GM21526 (cell line): ENCODE data around the gene ATP1A1.

Source experiments
- ATAC-seq: cut with Tn5 transposase; IDR thresholded peaks from one replicate; pipeline ENCODE4 v1.9.1; 2021; ENCODE audit warnings: moderate library complexity; ENCODE audit not compliant: unreplicated experiment, low FRiP score

ATP1A1 gene

GRCh38 chr1:116411784-116412479, 38.9 kb downstream of the ATP1A1 start:
- no peak for ATAC-seq

- ATAC-seq = no peak
These were observed 39.4 kb downstream of the ATP1A1 start for GRCh38 chr1:116412480-116412798.

- no peak for ATAC-seq
These were observed 39.9 kb downstream of the ATP1A1 start for GRCh38 chr1:116412898-116413297.

GRCh38 chr1:116413414-116413813, 40.4 kb downstream of the ATP1A1 start:
- ATAC-seq = no peak

- ATAC-seq = no peak
These were observed 41.3 kb downstream of the ATP1A1 start for GRCh38 chr1:116414364-116414763.

DNA sequence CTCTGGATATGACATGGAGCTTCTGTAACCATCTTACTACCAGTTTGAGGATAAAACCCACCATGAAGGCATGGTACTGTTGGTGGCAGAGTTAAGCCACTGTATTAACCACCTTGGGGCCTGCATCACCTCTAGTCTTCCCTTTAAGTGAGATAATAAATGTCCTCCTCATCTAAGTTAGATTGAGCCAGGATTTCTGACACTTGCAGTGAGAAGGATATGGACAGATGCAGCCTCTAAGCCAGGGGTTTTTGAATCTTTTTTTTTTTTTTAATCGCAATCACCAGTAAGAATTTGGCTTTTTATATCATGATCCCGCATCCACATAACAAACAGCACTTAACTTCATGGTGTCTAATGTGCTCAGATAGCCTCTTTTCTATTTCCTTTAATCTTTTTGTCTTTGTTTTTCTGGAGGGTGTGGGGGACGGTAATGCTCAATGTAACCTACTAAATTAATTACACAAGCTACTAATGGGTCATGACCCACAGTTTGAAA, 42.2 kb downstream of the ATP1A1 start:
- ATAC-seq = no peak

DNA sequence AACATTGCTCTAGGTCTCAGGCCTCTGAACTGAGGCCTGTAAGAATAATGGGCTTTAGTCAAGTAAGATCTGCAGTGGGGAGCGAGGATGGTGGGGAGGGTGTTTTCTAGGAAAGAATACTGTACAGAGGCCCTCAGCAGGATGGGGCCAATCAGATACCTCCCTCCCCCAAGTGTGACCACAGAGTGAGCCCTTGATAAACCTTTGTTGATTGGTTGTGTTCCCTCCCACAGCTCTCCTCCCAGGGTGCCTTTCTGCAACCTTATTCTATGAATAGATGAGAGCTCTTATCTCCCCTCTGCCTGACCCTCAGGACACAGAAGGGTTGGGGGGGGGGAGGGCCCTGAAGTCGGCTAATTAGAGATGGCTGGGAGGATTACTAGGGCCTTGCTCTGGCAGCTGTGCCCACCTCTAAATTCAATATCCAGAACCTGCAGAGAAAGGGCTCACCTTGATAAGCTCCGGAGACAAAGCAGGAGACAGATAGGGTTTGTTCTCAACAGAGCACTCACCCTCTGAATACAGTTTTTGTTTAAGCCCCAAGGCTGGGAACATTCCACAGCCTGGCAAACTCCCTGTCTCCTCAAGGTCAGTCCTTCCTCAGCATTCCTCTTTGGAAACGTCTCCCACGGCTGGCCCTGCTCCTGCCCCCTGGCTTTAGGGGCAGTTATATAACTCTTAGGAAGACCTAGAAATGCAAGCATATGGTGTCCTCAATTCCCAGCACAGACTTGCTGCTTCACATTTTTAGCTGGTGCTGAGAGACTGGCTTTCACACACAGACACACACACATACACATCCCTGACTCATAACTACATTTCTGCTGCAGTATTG, 42.9 kb downstream of the ATP1A1 start:
- no peak for ATAC-seq

- ATAC-seq = no peak
These were observed 43.9 kb downstream of the ATP1A1 start for GRCh38 chr1:116416854-116417513.

- ATAC-seq = no peak
These were observed 44.6 kb downstream of the ATP1A1 start for GRCh38 chr1:116417678-116418077.

DNA sequence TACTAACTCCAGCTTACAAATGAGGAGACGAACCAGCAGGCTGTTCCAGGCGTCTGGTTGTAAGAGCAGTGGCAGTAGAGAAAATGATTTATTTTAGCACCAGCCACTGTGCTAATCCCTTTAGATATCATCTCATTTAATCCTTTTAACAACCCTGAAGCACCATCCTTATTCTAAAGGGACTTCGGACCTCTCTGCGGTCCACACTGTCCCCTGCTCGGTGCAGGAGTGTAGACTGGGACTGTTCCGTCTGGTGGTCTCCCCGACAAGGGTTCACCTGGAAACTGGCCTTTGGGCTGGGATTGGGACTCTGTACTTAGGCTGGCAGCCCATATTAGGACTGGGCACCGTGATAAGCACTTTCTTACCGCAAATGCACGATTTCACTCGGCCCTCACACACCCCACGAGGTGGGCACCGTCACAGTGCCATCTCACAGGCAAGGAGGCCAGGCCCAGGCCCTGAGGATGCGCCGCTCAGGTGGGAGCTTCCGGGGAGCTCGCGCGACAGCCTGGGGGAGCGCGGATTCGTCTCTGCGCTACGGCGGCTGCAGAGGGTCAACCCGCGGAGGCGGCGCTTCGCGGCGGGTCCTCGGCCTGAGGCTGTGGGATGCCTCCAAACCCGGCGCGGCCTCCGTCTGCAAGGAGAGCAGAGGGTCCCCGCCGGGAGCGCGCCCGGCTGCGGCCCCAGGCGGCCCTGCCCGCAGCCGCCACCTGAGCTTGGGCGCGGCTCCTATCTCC, 45.2 kb downstream of the ATP1A1 start:
- ATAC-seq = peak; percentile 79

- ATAC-seq = no peak
These were observed 47.6 kb downstream of the ATP1A1 start for GRCh38 chr1:116420417-116421200.

GRCh38 chr1:116424438-116424837, 51.4 kb downstream of the ATP1A1 start:
- ATAC-seq = no peak

- ATAC-seq = no peak
These were observed 51.8 kb downstream of the ATP1A1 start for GRCh38 chr1:116424863-116425262.

- ATAC-seq = no peak
These were observed 52.9 kb downstream of the ATP1A1 start for GRCh38 chr1:116425987-116426386.

DNA sequence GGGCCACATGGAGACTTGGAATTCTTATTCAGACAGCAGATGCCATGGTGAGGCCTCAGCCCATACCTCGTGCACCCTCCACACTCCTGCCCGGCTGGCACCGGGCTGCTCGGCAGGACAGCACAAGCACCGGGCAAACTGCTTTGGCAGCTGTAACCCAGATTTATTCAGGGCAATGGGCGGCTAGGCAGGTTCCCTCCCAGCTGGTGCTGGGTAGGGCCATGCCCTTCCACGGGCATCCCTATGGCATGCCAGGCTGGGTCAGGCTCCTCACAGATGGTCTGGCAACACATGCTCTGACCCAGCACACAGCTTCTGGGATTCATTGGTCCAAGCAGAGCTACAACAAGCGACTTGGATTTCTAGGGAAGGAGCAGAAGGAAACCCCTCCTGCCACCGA, 53.4 kb downstream of the ATP1A1 start:
- ATAC-seq = no peak

- ATAC-seq = no peak
These were observed 55.5 kb downstream of the ATP1A1 start for GRCh38 chr1:116428576-116428975.

DNA sequence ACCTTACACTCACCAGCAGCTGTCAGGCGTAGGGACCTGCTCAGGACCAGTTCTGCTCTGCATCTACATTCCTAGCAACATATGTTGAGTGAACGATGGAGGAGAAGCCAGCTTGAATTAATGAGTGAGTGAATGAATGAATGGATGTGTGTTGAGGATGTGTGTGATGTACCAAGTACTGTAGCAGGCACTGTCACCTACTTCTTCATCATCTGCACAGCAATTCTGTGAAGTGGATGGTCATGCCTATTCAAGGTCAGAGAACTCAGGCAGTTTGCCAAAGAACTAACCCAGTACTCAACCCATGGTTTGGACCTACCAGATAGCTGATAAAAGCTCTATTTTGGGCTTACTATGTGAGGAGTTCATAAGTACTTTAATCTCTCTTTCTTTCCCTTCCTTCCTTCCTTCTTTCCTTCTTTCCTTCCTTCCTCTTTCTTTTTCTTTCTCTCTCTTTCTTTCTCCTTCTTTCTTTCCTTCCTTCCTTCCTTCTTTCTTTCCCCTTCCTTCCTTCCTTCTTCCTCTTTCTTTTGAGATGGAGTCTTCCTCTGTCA, 56.9 kb downstream of the ATP1A1 start:
- no peak for ATAC-seq

DNA sequence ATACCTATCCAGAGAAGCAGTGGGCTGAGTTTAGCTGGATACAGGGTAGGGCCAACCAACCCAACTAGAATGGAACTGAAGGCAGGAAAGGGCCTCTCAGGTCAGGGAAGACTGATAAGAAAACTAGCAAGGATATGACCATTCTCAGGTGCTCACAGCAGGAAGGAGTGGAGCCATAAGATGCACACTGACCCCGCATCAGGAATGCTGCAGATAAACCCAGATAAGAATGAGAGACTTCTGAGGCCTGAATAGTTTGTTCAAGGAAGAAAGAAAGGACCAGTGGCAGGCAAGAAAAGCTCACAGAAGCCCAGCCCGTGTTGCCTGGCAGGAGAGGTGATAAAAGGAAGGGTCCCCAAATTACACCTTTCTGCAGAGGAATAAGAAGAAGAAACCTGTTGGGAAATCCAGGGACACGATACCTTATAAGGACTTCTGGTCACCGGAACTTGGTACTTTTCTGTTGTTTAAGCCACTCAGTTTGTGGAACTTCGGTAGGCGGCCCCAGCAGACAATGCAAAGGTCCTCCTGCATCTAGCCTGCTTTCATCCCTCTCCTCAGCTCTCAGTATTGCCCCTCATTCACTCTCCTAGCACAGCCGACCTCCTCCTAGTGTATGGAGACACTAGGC, 58.9 kb downstream of the ATP1A1 start:
- no peak for ATAC-seq

GRCh38 chr1:116432655-116433265, 59.7 kb downstream of the ATP1A1 start:
- no peak for ATAC-seq
